AML-193 (cell line): ENCODE data around the gene FGF22.
A peak's percentile ranks its signal among the peaks of the same experiment; 100 is the strongest.
"Not testable (repeated sequence)": the region's sequence is repeated elsewhere in the genome, so short reads cannot be mapped to it uniquely, and the experiment has no call there.

Source experiments
- DNase-seq, 2 experiments: peaks; one replicate each; lab custom pipeline; 2025; lab: John Stamatoyannopoulos, UW

Gene FGF22

GRCh38 chr19:621819-622218 lies 17.9 kb upstream of the FGF22 start:
- no peak for DNase-seq

- DNase-seq: no peak
These were observed 17.0 kb upstream of the FGF22 start for GRCh38 chr19:622666-623065.

GRCh38 chr19:623175-623916 lies 16.3 kb upstream of the FGF22 start:
- no peak for DNase-seq

GRCh38 chr19:623974-624373 lies 15.7 kb upstream of the FGF22 start:
- DNase-seq: no peak

- DNase-seq: no peak
These were observed 15.1 kb upstream of the FGF22 start for GRCh38 chr19:624433-625109.

- no peak for DNase-seq
These were observed 14.4 kb upstream of the FGF22 start for GRCh38 chr19:625257-625656.

DNA sequence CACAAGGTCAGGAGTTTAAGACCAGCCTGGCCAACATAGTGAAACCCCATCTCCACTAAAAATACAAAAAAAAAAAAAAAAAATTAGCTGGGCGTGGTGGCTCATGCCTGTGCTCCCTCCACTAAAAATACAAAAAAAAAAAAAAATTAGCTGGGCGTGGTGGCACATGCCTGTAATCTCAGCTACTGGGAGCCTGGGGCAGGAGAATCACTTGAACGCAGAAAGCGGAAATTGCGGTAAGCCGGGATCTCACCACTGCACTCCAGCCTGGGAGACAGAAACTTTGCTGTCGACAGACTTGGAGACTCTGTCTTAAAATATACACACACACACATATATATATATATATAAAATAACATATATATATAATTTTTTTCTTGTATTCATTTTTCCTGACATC lies 13.1 kb upstream of the FGF22 start:
- DNase-seq: not testable (repeated sequence)

- DNase-seq: no peak
These were observed 11.5 kb upstream of the FGF22 start for GRCh38 chr19:628168-628567.

DNA sequence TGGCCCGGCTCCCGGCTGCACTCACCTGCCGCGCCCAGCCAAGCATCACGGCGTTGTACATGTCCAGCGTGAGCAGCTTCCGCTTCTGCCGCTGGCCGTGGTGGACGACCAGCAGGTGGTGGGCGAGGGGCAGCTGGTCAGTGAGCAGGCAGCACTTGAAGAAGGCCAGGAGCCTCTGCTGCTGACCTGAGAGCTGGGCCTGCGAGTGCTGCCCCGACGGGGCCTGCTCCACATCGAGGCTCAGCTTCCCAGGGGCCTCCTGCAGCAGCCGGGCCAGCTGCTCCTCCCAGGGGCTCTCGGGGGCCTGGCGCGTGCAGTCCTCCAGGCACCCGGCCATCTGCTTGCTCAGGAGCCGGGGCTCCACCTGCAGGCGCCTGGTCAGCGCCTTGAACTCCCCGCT lies 10.2 kb upstream of the FGF22 start:
- not testable (repeated sequence) for DNase-seq

- no peak for DNase-seq
These were observed 9.5 kb upstream of the FGF22 start for GRCh38 chr19:629961-630714.

- peak; percentile 25 to 28 for DNase-seq
These were observed 7.1 kb upstream of the FGF22 start for GRCh38 chr19:632579-633067.

DNA sequence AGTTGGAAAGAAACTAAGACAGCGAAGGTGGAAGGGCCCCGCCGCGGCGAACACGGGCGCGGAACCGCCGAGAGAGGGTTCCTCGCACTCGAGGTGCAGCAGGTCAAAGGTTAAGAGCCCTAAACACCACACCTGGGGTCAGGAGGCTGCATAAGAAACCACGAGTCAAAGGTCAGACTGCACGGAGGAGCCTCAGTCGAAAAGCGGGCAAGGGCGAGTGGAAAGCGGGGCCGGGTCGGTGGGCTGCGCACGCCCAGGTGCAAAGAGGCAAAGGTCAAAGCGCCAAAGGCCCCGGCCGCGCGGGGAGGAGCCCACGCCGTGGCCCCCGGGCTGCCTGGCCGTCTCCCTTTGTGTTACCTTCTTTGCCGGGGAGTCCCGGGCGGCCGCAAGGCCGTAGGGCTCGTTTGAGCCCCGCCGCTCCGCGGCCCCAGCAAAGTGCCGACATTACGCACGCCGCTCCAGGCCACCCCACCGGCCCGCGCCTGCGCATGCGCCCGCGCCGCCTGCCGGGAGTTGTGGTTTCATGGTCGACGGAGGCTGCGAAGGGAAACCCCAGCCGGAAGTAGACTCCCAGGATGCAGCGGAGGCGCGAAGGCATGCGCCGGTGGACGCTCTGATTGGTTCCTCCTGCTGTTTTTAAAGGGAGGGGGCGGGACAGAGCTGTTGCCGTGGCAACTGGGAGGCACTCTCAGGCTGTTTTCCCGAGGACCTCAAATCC lies 6.5 kb upstream of the FGF22 start, which contains the start of gene POLRMT:
Gene POLRMT, minus strand, starts transcription at position 470 of the 718 bp plus-strand sequence. Its CDS starts 25 bp downstream, at position 445.
- peak; percentile 94 to 95 for DNase-seq

DNA sequence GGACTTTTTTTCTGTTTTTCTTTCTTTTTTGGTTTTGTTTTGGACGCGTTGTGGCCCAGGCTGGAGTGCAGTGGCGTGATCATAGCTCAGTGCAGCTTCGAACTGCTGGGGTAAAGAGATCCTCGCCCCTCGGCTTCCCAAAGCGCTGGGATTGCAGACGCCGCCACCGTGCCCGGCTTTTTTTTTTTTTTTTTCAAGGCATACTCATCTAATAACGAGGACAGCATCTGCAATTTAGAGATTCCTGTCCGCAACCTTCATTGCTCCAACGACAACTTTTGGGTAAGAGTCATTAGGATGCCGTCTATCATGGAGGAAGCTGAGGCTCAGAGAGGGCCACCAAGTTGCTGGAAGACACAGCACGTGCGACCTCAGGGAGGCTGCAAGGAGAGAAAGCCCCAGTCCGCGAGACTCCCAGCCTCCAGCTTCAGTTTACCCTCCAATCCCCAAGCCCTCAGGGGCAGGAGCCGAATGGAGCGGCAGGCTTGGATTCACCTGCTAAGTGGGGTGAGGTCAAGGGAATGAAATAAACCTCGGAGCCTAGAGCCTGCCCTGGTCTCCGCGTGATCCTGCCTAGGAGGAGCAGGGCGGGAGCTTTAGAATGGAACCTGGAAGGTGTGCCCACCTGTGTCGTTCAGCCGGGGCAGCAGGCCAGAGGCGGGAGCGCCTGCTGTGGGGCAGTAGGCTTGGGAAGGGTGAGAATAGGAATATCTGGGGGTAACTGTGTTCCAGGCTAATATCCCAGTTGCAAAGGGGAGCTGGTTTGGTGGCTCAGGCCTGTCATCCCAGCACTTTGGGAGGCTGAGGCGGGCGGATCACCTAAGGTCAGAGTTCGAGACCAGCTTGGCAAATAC lies 5.7 kb upstream of the FGF22 start:
- no peak for DNase-seq

- no peak for DNase-seq
These were observed 4.6 kb upstream of the FGF22 start for GRCh38 chr19:634975-635652.

DNA sequence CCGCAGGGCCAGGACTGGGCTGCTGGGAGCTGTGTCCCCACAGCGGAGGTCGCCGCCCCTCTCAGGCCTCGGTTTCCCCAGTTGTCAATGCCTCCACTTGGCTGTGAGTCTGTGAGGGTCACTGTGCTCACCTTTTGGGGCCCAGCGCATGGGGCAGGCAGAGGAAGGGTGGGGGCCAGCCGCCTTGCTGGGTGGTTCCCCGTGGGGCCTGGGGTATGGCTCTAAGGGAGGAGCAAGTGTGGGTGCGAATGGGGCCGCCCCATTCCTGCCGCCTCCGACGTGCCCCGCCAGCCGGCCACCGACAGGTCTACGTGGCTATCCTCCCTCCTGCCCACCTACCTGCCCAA lies 800 bp upstream of the FGF22 start:
- no peak for DNase-seq

- no peak for DNase-seq
These were observed 481 bp downstream of the FGF22 start for GRCh38 chr19:640161-640558.

DNA sequence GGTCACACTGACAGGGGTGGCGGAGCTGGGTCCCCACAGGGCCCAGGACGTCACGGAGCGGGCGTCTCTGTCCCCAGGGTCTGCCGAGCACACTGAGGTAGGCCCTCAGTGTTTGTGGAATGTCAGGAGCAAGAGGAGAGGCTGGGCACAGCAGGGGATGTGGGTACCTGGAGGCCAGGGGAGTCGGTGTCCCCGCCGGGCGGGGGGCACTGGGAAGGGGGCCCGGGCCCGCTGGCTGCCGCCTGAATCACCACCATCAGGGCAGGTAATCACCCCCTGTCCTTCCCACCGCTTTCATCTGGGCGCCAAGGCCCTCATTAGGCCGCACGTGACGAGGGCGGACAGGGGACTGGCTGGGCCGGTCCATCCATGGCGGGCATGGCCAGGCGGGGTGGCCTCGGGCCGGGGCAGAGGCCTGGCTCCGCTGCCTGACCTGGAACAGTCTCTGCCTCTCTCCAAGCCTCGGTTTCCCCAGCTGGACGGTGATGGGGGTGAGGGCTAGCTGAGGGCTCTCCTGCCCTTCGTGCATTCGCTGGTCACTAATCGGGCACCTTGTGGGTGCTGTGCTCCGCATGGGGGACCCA lies 1.0 kb downstream of the FGF22 start:
- no peak for DNase-seq

- DNase-seq: no peak
These were observed 2.0 kb downstream of the FGF22 start for GRCh38 chr19:641702-642101.

GRCh38 chr19:642767-643727 lies 3.4 kb downstream of the FGF22 start:
- no peak for DNase-seq
